Measurements from ENCODE around the gene ECSIT. TPM values are rescaled to one million over a fixed set of nuclear protein-coding genes. Genes with fewer than 3 reads are reported as not detected.
"Not testable (repeated sequence)": the region's sequence is repeated elsewhere in the genome, so short reads cannot be mapped to it uniquely, and the experiment has no call there.

ECSIT gene
- total and polyA plus RNA-seq, 8 donors, result 32.1 to 87.3 (median 41.4) TPM

GRCh38 chr19:11479090-11479897, 49.6 kb downstream of the ECSIT start:
- Histone ChIP-seq H3K4me3 (peak overlapping the region in 1 of 4 donors; percentile 25), H3K9me3 (no peaks in the 10 kb centered on the region), H3K27ac (no peak overlapping the region), H3K27me3 (peaks cover 0 to 15% (median 5%) of the 10 kb centered on the region in 4 donors), H3K4me1 (peaks cover 0 to 17% (median 14%) of the 10 kb centered on the region in 3 donors), H3K36me3 (peaks cover 0 to 4% (median 0%) of the 10 kb centered on the region in 3 donors)
- DNase-seq, result peak in 5 of 6 donors; percentile 41 to 75 (median 63)
- ATAC-seq, result peak; percentile 15 to 68 (median 19)
- FAIRE-seq, result no peak
- TF ChIP-seq, protein P1, sequence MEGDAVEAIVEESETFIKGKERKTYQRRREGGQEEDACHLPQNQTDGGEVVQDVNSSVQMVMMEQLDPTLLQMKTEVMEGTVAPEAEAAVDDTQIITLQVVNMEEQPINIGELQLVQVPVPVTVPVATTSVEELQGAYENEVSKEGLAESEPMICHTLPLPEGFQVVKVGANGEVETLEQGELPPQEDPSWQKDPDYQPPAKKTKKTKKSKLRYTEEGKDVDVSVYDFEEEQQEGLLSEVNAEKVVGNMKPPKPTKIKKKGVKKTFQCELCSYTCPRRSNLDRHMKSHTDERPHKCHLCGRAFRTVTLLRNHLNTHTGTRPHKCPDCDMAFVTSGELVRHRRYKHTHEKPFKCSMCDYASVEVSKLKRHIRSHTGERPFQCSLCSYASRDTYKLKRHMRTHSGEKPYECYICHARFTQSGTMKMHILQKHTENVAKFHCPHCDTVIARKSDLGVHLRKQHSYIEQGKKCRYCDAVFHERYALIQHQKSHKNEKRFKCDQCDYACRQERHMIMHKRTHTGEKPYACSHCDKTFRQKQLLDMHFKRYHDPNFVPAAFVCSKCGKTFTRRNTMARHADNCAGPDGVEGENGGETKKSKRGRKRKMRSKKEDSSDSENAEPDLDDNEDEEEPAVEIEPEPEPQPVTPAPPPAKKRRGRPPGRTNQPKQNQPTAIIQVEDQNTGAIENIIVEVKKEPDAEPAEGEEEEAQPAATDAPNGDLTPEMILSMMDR (IDR thresholded peaks at IDR 0.05), result no peak
- WGBS, 2 donors, result 20 to 23% methylated on average over 46 to 62 of the region's 62 CpGs
- intact Hi-C loops (cut with DNase I), result no loop called here

GRCh38 chr19:11478167-11479089, 50.5 kb downstream of the ECSIT start:
- peaks cover 0 to 17% (median 14%) of the 10 kb centered on the region in 3 donors for H3K4me1 ChIP-seq
- no peaks in the 10 kb centered on the region for H3K36me3 ChIP-seq
- TF ChIP-seq, protein P1 (IDR thresholded peaks at IDR 0.05), result no peak
- peaks cover 0 to 15% (median 5%) of the 10 kb centered on the region in 4 donors for H3K27me3 ChIP-seq
- intact Hi-C loops (cut with DNase I), result no loop called here
- H3K9me3 ChIP-seq, result no peaks in the 10 kb centered on the region
- ATAC-seq (no peak), FAIRE-seq (no peak), DNase-seq (no peak)
- WGBS, 2 donors, result 61 to 64% methylated on average over 19 of the region's 19 CpGs
- H3K4me3 ChIP-seq, result no peak overlapping the region
- H3K27ac ChIP-seq, result no peak overlapping the region

GRCh38 chr19:11475861-11476260, 53.1 kb downstream of the ECSIT start:
- Histone ChIP-seq H3K27ac (no peak overlapping the region), H3K9me3 (no peaks in the 10 kb centered on the region), H3K27me3 (peaks cover 0 to 3% (median 0%) of the 10 kb centered on the region in 4 donors), H3K4me1 (peaks cover 0 to 9% (median 8%) of the 10 kb centered on the region in 3 donors), H3K36me3 (no peaks in the 10 kb centered on the region), H3K4me3 (no peak overlapping the region)
- FAIRE-seq, result no peak
- TF ChIP-seq, protein P1 (IDR thresholded peaks at IDR 0.05), result no peak
- peak; percentile 35 to 61 (median 49) for ATAC-seq
- WGBS, 2 donors, result 23 to 28% methylated on average over 8 of the region's 8 CpGs
- intact Hi-C loops (cut with DNase I), result no loop called here
- no peak for DNase-seq

DNA sequence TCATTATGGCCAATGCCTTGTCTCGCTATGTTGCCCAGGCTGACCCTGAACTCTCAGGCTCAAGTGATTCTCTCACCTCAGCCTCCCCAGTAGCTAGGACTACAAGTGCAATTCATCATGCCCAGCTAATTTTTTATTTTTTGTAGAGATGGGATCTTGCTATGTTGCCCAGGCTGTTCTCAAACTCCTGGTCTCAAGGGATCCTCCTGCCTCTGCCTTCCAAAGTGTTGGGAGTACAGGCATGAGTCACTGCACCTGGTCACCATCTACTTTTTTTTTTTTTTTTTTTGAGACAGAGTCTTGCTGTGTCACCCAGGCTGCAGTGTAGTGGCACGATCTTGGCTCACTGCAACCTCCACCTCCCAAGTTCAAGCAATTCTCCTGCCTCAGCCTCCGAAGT, 53.6 kb downstream of the ECSIT start:
- H3K4me3 ChIP-seq; intact Hi-C loops (cut with DNase I); H3K36me3 ChIP-seq; H3K27ac ChIP-seq; H3K27me3 ChIP-seq; FAIRE-seq; H3K4me1 ChIP-seq; DNase-seq; H3K9me3 ChIP-seq; ATAC-seq: not testable (repeated sequence)
- WGBS, 2 donors, result 89 to 91% methylated on average over 3 of the region's 3 CpGs

GRCh38 chr19:11473725-11474124, 55.2 kb downstream of the ECSIT start:
- no peaks in the 10 kb centered on the region for H3K9me3 ChIP-seq
- DNase-seq (no peak), FAIRE-seq (no peak), ATAC-seq (no peak)
- intact Hi-C loops (cut with DNase I), result no loop called here
- H3K4me1 ChIP-seq, result no peaks in the 10 kb centered on the region
- no peaks in the 10 kb centered on the region for H3K36me3 ChIP-seq
- no peak overlapping the region for H3K4me3 ChIP-seq
- H3K27me3 ChIP-seq, result no peaks in the 10 kb centered on the region
- WGBS, 2 donors, result 85 to 90% methylated on average over 4 of the region's 4 CpGs
- TF ChIP-seq, protein P1 (IDR thresholded peaks at IDR 0.05), result no peak
- H3K27ac ChIP-seq, result no peak overlapping the region

DNA sequence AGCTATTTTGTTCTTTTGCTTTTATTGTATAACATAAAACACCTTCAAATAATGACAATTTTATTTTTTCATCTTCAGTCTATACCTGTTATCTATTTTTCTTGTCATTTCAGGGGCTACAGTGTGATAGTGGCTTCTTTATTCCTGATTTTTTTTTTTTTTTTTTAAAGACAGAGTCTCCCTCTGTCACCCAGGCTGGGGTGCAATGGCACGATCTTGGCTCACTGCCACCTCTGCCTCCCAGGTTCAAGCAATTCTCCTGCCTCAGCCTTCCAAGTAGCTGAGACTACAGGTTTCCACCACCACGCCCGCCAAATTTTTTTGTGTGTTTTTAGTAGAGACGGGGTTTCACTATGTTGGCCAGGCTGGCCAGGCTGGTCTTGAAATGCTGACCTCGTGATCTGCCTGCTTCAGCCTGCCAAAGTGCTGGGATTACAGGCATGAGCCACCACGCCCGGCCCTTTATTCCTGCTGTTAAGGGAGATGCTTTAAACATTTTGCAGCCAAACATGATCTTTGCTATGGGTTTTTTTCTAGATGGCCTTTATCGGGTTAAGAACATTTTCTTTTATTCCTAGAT, 60.6 kb downstream of the ECSIT start:
- H3K36me3 ChIP-seq; H3K27ac ChIP-seq; ATAC-seq; H3K4me1 ChIP-seq; H3K9me3 ChIP-seq; H3K27me3 ChIP-seq; H3K4me3 ChIP-seq; DNase-seq; intact Hi-C loops (cut with DNase I); FAIRE-seq: not testable (repeated sequence)
- WGBS, 2 donors, result 63 to 67% methylated on average over 8 of the region's 8 CpGs
